Measurements from ENCODE around the gene AKAP6. TPM values are rescaled to one million over a fixed set of nuclear protein-coding genes. Genes with fewer than 3 reads are reported as not detected.

AKAP6 gene
- total RNA-seq, 1 experiment from 2014 or later, result 1.1 TPM

- H3K23me2 ChIP-seq (ENCODE audit: insufficient read length, low read depth, low read length, poor library complexity, severe bottlenecking), result no peaks in the 10 kb centered on the region
- no peak for DNase-seq
- H3K9ac ChIP-seq (ENCODE audit: extremely low read depth, insufficient read length, low read length), result no peak overlapping the region
These were observed 141.1 kb downstream of the AKAP6 start for GRCh38 chr14:32470161-32470715.

More at GRCh38 chr14:32470161-32470715, 141.1 kb downstream of the AKAP6 start:
- Histone ChIP-seq H2BK120ac (ENCODE audit: low read depth, low read length, poor library complexity, severe bottlenecking) (no peak overlapping the region), H2AFZ (ENCODE audit: low read length) (no peak overlapping the region), H3K4me1 (ENCODE audit: insufficient read depth, low read length) (peaks cover 5% of the 10 kb centered on the region; the same call in 1 of the 2 replicates), H3T11ph (ENCODE audit: low read length) (no peak overlapping the region), H2BK5ac (ENCODE audit: insufficient read length, low read length) (no peak overlapping the region), H4K8ac (replicated peaks; ENCODE audit: insufficient read length, low read depth, low read length) (no peak overlapping the region), H3K23ac (ENCODE audit: insufficient read length, low read depth, low read length) (no peak overlapping the region), H2BK12ac (ENCODE audit: insufficient read length, low read depth, low read length) (no peak overlapping the region), H3K4ac (ENCODE audit: low read depth, low read length) (no peak overlapping the region), H3K27me3 (ENCODE audit: insufficient read depth, low read length) (no peaks in the 10 kb centered on the region), H4K91ac (ENCODE audit: insufficient read length, low read depth, low read length) (no peak overlapping the region), H2BK20ac (ENCODE audit: low read depth, low read length, poor library complexity, severe bottlenecking) (no peak overlapping the region), H3K79me1 (ENCODE audit: insufficient read depth, low read depth, low read length, poor library complexity, severe bottlenecking) (no peaks in the 10 kb centered on the region), H3K9me3 (ENCODE audit: control insufficient read depth, low read depth, low read length) (no peaks in the 10 kb centered on the region), H3K79me2 (ENCODE audit: insufficient read depth, low read length) (no peaks in the 10 kb centered on the region), H4K5ac (ENCODE audit: insufficient read length, low read depth, low read length) (no peak overlapping the region), H4K20me1 (ENCODE audit: control insufficient read depth, insufficient read depth, insufficient read length) (no peaks in the 10 kb centered on the region), H3K56ac (ENCODE audit: insufficient read length, low read depth, low read length) (no peak overlapping the region), H2AK5ac (ENCODE audit: insufficient read length, low read length) (no peak overlapping the region), H3K4me2 (ENCODE audit: insufficient read depth, insufficient read length, low read length) (no peak overlapping the region), H3K14ac (ENCODE audit: insufficient read depth, low read length) (no peak overlapping the region), H2BK15ac (ENCODE audit: low read depth, low read length) (no peak overlapping the region), H3K27ac (ENCODE audit: insufficient read length, low read depth, low read length) (no peak overlapping the region), H3K18ac (ENCODE audit: insufficient read length, low read depth, low read length) (no peak overlapping the region)
- WGBS (ENCODE audit: extremely low coverage, insufficient read length, low lambda C conversion rate), result no CpG with 5 or more reads among the region's 4 CpGs
- Mint-ChIP-seq H3K27me3 (ENCODE audit: low read depth) (no peaks in the 10 kb centered on the region; the same call in 1 of the 2 replicates), H3K4me3 (no peak overlapping the region), H3K9me3 (peaks cover 0 to 5% of the 10 kb centered on the region in 2 experiments; a peak in 2 of 5 replicates), H3K27ac (peak overlapping the region in 1 of 3 experiments; percentile 60; a peak in 1 of 7 replicates), H3K4me1 (peaks cover 28% of the 10 kb centered on the region in 2 experiments), H3K36me3 (ENCODE audit: insufficient read depth in 1 of 3, low read depth in 3 of 3) (0 out of 7 replicates have a peak, but pooled peaks cover 0 to 4% (median 0%) of the 10 kb centered on the region in 3 experiments)
- TF ChIP-seq CTCF (conservative IDR thresholded peaks at IDR 0.05), result no peak

Data from H9 (cell line).